SK-N-DZ (cell line): ENCODE measurements around the gene OR10K2.

ENCODE experiments used
- DNase-seq: peaks from one replicate; pipeline ENCODE4 v3.0.0-alpha.2; 2015; ENCODE audit warnings: low spot score

Gene OR10K2

DNA sequence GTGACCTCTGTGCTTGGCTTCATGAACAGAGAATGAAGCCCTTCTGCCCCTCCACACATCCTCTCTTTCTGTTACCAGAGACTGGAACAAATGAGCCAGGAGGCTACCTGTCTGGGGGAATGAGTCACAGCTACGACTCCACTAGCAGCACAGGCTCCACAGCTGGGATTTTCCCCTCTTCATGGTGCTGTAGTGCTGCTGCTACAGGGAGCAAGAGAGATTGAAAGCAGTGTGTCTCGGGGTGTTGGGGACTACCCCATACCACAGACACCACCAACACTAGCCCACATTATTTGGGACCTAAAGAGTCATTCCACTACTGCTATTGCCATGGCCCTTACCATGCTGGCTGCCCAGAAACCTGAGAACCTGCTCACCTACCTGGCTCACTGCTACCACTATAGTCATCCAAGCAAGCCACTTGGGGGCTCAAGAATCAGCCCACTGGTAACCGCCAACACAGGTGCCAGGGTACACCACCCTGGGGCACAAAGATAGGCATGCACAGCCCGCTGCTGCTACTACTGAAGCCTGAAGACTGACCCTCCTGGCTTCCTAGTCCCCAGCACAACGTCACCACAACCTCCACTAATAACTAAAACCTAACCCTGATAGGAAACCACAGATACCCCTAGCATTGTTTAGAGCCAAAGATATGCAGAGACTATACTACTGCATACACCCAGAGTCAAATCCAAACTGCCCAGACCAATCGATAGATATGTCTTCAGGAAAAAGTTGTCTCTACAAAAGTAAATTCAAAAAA lies 54.7 kb downstream of the OR10K2 start:
- DNase-seq: no peak
